H1 (cell line): Measurements from ENCODE around the gene MAGI2. TPM values are rescaled to one million over a fixed set of nuclear protein-coding genes. Genes with fewer than 3 reads are reported as not detected.

Experiments used
- CTBP2 ChIP-seq: IDR thresholded peaks from 2 replicates; pipeline ENCODE4 v1.7.0; 2011; ENCODE audit warnings: borderline replicate concordance, mild to moderate bottlenecking, moderate library complexity, mixed read lengths, low read length; ENCODE audit not compliant: insufficient read depth, insufficient read length
- EP300 ChIP-seq, 2 experiments: IDR thresholded peaks; 1 replicate in 1 of 2; 2 replicates in 1 of 2; pipeline ENCODE4 v1.6.1; 2011 to 2012; ENCODE audit warnings: low read depth in 2 of 2, low read length in 2 of 2, mild to moderate bottlenecking in 2 of 2, borderline replicate concordance in 1 of 2, inconsistent platforms in 1 of 2, moderate library complexity in 1 of 2
- KDM4A ChIP-seq: IDR thresholded peaks from one replicate; pipeline ENCODE4 v1.7.1; 2012; ENCODE audit warnings: low read depth, mild to moderate bottlenecking, moderate library complexity, low read length, inconsistent platforms; ENCODE audit not compliant: severe bottlenecking
- NRF1 ChIP-seq: IDR thresholded peaks from 2 replicates; pipeline ENCODE4 v1.6.1; 2011; ENCODE audit warnings: mild to moderate bottlenecking, low read depth, low read length, improper control_type of control experiment
- polyA plus RNA-seq, 7 experiments: library from polyadenylated mRNA; depleted of rRNA in 3 of 7; stranded (reverse) in 5 of 7; unstranded in 2 of 7; fragments of >200 nt in 5 of 7; fragments of 200-250 nt in 2 of 7; gene quantifications; 1 replicate in 5 of 7; 2 replicates in 1 of 7; 4 replicates in 1 of 7; pipeline versions ENCODE4 v1.2.1 to v1.2.3, GENCODE V29; 2011 to 2013; ENCODE audit warnings: missing spikeins in 2 of 7, mixed read lengths in 2 of 7
- total RNA-seq: library from RNA; stranded (reverse); fragmentation: NEBNext Ultra II Directional; extraction: Animal tissue kit (Norgen Biotek cat#: 25700); gene quantifications from 2 replicates; pipeline ENCODE4 v1.2.1, GENCODE V29; 2021

Gene MAGI2
- total and polyA plus RNA-seq, 2 of the 8 experiments (the other 6 are each of a cell fraction or from before 2014, with no cell fraction given) = 6.0 to 27.3 TPM

- TF ChIP-seq EP300 (IDR thresholded peaks at IDR 0.05; ENCODE audit: borderline replicate concordance in 1 of 2, low read depth in 2 of 2, low read length in 2 of 2) (no peak), CTBP2 (no peak), NRF1 (no peak), KDM4A (no peak)
These were observed 659.4 kb downstream of the MAGI2 start (continued) for GRCh38 chr7:78794101-78794500.
